T-cell (primary cell): ENCODE measurements around the gene IL1R2. TPM values are rescaled to one million over a fixed set of nuclear protein-coding genes. Genes with fewer than 3 reads are reported as not detected.

Experiments
- ATAC-seq, 4 experiments: fragments of 200-7000 bp in 3 of 4; fragments of 150-1000 bp in 1 of 4; cut with Tn5 transposase; replicated peaks in 1 of 4; 1 replicate in 3 of 4; 2 replicates in 1 of 4; pipeline ENCODE4 v1.10.0; 2021; ENCODE audit warnings: moderate library complexity in 3 of 4, mild to moderate bottlenecking in 2 of 4, moderate number of reproducible peaks in 1 of 4
- CTCF ChIA-PET, 2 donors: fragments of 300-600 bp; sonication (Branson Sonifier 250); formaldehyde crosslinking; loops; one replicate each; lab custom pipeline; 2022; ENCODE audit warnings: antibody characterized with exemption in 2 of 2; lab: Charles Lee
- POLR2A ChIA-PET, 2 donors: fragments of 300-600 bp; sonication (Branson Sonifier 250); formaldehyde crosslinking; loops; one replicate each; lab custom pipeline; 2022; ENCODE audit warnings: antibody characterized with exemption in 2 of 2; lab: Charles Lee
- DNase-seq, 35 experiments: peaks; one replicate each; pipeline versions ENCODE4 v3.0.0 to v3.0.0-alpha.2; 2013 to 2023
- H3K27ac ChIP-seq: one replicate; pipeline ENCODE4 v1.5.1; 2013; ENCODE audit warnings: low read length
- H3K27me3 ChIP-seq, 2 experiments: replicated peaks in 1 of 2; 1 replicate in 1 of 2; 2 replicates in 1 of 2; pipeline versions ENCODE4 v1.6.1 to v1.7.0; 2013; ENCODE audit warnings: low read length in 1 of 2, mixed read lengths in 1 of 2; ENCODE audit not compliant: control insufficient read depth in 2 of 2, insufficient read depth in 2 of 2; ENCODE audit errors: extremely low read depth in 1 of 2
- H3K36me3 ChIP-seq, 2 donors: 1 replicate in 1 of 2; 2 replicates in 1 of 2; pipeline versions ENCODE4 v1.6.1 to v1.7.0; 2013; ENCODE audit warnings: low read length in 1 of 2; ENCODE audit not compliant: control insufficient read depth in 2 of 2, insufficient read depth in 1 of 2; ENCODE audit errors: extremely low read depth in 1 of 2
- H3K4me1 ChIP-seq, 2 experiments: 1 replicate in 1 of 2; 2 replicates in 1 of 2; pipeline versions ENCODE4 v1.6.1 to v1.7.0; 2013; ENCODE audit warnings: low read length in 2 of 2, mixed read lengths in 1 of 2; ENCODE audit not compliant: insufficient read depth in 2 of 2, control insufficient read depth in 1 of 2; ENCODE audit errors: extremely low read depth in 1 of 2
- H3K4me3 ChIP-seq, 2 donors: 1 replicate in 1 of 2; 2 replicates in 1 of 2; pipeline versions ENCODE4 v1.5.1 to v1.7.0; 2013; ENCODE audit warnings: mild to moderate bottlenecking in 2 of 2, low read length in 1 of 2, moderate library complexity in 1 of 2; ENCODE audit not compliant: control insufficient read depth in 1 of 2; ENCODE audit errors: extremely low read depth in 1 of 2
- H3K9me3 ChIP-seq: 2 replicates; pipeline ENCODE4 v1.7.0; 2013
- H3K27ac Mint-ChIP-seq, 2 donors: one replicate each; pipeline ENCODE4 v1.8.0; 2020 to 2021; ENCODE audit warnings: mild to moderate bottlenecking in 2 of 2, mixed read lengths in 2 of 2
- H3K27me3 Mint-ChIP-seq, 2 donors: one replicate each; pipeline ENCODE4 v1.8.0; 2021 to 2022; ENCODE audit warnings: mixed read lengths in 2 of 2
- H3K36me3 Mint-ChIP-seq: one replicate; pipeline ENCODE4 v1.8.0; 2021; ENCODE audit warnings: mixed read lengths
- H3K4me1 Mint-ChIP-seq, 3 donors: one replicate each; pipeline ENCODE4 v1.8.0; 2020 to 2022; ENCODE audit warnings: mixed read lengths in 3 of 3, mild to moderate bottlenecking in 1 of 3
- H3K4me3 Mint-ChIP-seq, 3 donors: one replicate each; pipeline ENCODE4 v1.8.0; 2020 to 2022; ENCODE audit warnings: mild to moderate bottlenecking in 3 of 3, mixed read lengths in 3 of 3, moderate library complexity in 3 of 3
- H3K9me3 Mint-ChIP-seq, 3 donors: one replicate each; pipeline ENCODE4 v1.8.0; 2020 to 2022; ENCODE audit warnings: mixed read lengths in 3 of 3
- WGBS: methylation state at CpG from one replicate; pipeline ENCODE4 v1.1.5; 2013; ENCODE audit warnings: missing lambda C conversion rate; ENCODE audit not compliant: insufficient coverage; 5-methylcytosine and 5-hydroxymethylcytosine counted together
- total RNA-seq, 35 experiments: library from RNA in 6 of 35; stranded (reverse) in 6 of 35; fragments of 120-200 nt in 1 of 35; gene quantifications; one replicate each; pipeline versions ENCODE4 v1.2.1 to v1.2.4 and lab custom pipeline; 2013 to 2026

The IL1R2 gene
- total RNA-seq, 5 donors from 2014 or later (not counting 1 experiment from before 2014, with no cell fraction given) = 0.25 to 0.59 (median 0.44) TPM; not detected in 2

DNA sequence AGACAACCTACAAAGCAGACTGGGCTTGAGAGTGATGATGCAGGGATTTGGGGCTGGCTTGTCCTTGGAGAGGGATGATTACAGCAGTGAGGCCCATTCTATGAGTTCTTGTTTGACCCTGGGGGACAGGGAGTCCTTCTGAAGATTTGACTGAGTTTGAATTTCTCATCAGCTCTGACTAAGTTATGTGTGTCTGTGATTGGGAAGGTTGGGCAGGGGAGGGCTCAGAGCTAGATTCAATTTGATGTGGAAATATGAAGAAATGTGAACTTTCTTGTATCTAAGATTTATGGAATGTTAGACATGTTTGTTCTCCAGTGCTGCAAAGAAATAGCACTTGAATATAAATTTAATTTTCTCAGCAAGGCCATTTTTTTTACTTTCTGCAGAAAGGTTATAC lies 19.9 kb upstream of the IL1R2 start:
- no peaks in the 10 kb centered on the region for H3K36me3 Mint-ChIP-seq
- Histone ChIP-seq H3K27ac (no peak overlapping the region), H3K4me3 (no peak overlapping the region), H3K4me1 (no peaks in the 10 kb centered on the region), H3K9me3 (no peaks in the 10 kb centered on the region), H3K27me3 (no peaks in the 10 kb centered on the region), H3K36me3 (no peaks in the 10 kb centered on the region)
- no peaks in the 10 kb centered on the region for H3K27me3 Mint-ChIP-seq
- ChIA-PET POLR2A (no interaction called here), CTCF (no interaction called here)
- no peak overlapping the region for H3K4me3 Mint-ChIP-seq
- DNase-seq (no peak), ATAC-seq (no peak)
- no peak overlapping the region for H3K27ac Mint-ChIP-seq
- peaks cover 5 to 21% (median 7%) of the 10 kb centered on the region in 3 donors for H3K9me3 Mint-ChIP-seq
- H3K4me1 Mint-ChIP-seq = no peaks in the 10 kb centered on the region

DNA sequence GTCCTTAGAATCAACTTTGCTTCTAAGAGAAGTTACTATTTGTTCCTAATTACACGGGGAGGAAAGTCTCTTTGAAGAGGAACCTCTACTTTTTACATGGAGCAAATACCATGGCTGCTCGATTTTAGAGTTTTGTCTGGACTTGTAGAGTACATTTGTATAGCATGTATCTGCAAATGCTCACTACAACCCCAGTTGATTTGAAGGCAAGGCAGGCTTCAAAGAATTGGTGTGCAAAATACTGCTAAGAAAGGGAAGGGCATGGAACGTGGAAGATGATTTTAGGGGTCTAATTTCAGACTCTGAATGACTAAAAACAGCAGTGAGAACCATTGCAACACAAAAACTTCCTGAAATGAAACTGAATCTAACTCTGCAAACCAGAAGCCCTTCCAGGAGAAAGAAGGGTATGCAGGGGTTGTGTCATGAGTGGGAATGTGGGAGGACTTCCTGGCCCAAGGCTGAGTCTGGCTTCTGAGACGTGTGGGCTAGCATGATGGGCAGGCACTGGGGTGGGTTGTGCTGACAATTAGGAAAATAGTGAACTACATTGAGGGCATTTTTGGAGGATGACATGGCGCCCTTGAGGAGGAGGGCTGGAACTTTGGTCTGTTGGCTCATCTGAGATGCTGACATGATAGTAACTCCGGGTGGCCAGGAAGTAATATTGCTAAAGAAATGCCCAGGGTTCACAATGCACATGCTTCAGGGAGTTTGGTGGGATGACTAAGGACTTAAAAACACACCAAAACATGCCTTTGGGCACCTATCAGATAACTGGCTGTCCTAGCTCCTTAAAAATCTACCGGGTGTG lies 18.9 kb upstream of the IL1R2 start:
- Mint-ChIP-seq H3K36me3 (no peaks in the 10 kb centered on the region), H3K4me3 (no peak overlapping the region), H3K4me1 (no peaks in the 10 kb centered on the region), H3K27ac (no peak overlapping the region), H3K9me3 (peaks cover 5 to 21% (median 7%) of the 10 kb centered on the region in 3 donors), H3K27me3 (no peaks in the 10 kb centered on the region)
- no peaks in the 10 kb centered on the region for H3K36me3 ChIP-seq
- ChIA-PET POLR2A (no interaction called here), CTCF (no interaction called here)
- no peak for DNase-seq
- H3K4me3 ChIP-seq = no peak overlapping the region
- H3K27ac ChIP-seq = no peak overlapping the region
- H3K27me3 ChIP-seq = no peaks in the 10 kb centered on the region
- ATAC-seq = no peak
- H3K9me3 ChIP-seq = no peaks in the 10 kb centered on the region
- no peaks in the 10 kb centered on the region for H3K4me1 ChIP-seq
- 66% methylated on average over 3 of the region's 7 CpGs for WGBS

DNA sequence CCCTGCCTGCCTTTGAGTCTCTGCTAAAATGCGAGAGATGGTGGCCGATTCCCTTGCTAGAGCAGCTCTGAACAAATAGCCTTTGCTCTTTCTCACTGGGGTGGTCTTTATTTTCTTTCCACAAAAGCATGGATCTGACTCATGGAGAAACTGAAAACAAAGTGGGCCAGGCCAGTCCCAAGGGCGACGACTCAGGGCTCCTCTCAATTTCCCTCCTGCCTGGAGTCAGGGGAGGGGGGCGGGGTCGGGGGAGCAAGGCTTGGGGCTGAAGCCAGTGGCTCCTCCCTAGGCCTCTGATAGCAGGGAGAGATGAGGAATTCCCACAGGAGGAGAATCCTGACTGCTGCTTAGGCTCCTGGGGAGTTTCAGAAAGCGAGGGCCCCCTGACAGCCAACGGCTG lies 17.1 kb upstream of the IL1R2 start:
- Histone ChIP-seq H3K36me3 (no peaks in the 10 kb centered on the region), H3K4me1 (no peaks in the 10 kb centered on the region), H3K27ac (no peak overlapping the region), H3K9me3 (no peaks in the 10 kb centered on the region), H3K4me3 (no peak overlapping the region), H3K27me3 (no peaks in the 10 kb centered on the region)
- peaks cover 5 to 20% (median 7%) of the 10 kb centered on the region in 3 donors for H3K9me3 Mint-ChIP-seq
- no peaks in the 10 kb centered on the region for H3K36me3 Mint-ChIP-seq
- no peak overlapping the region for H3K4me3 Mint-ChIP-seq
- CTCF ChIA-PET = no interaction called here
- no peaks in the 10 kb centered on the region for H3K27me3 Mint-ChIP-seq
- no peaks in the 10 kb centered on the region for H3K4me1 Mint-ChIP-seq
- no peak for ATAC-seq
- POLR2A ChIA-PET = no interaction called here
- no peak overlapping the region for H3K27ac Mint-ChIP-seq
- DNase-seq = no peak
- WGBS = 88% methylated on average over 8 of the region's 8 CpGs

DNA sequence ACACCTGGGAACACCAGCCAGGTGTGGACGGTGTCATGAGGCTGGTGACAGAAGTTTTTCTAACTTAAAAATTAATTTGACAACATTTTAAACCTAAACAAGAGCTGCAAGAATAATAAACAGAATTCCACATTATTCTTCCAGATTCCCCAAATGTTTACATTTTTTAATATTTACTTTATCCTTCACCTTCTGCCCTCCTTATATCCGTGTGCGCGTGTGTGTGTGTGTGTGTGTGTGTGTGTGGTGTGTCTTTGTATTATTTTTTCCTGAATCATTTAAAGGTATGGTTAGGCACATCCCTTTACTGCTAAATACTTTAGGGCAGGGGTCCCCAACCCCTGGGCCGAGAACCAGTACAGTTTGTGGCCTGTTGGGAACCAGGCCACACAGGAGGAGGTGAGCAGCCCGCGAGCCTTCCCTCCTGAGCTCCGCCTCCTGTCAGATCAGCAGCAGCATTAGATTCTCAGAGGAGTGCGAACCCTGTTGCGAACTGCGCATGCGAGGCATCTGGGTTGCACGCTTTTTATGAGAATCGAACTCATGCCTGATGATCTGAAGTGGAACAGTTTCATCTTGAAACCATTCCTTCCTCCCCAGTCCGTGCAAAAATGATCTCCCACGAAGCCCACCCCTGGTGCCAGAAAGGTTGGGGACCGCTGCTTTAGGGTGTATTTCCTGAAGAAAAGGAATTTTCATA lies 16.4 kb upstream of the IL1R2 start:
- DNase-seq (no peak), ATAC-seq (no peak)
- H3K27ac Mint-ChIP-seq = no peak overlapping the region
- H3K9me3 Mint-ChIP-seq = peaks cover 2 to 13% (median 6%) of the 10 kb centered on the region in 3 donors
- Histone ChIP-seq H3K9me3 (no peaks in the 10 kb centered on the region), H3K36me3 (no peaks in the 10 kb centered on the region), H3K4me1 (no peaks in the 10 kb centered on the region), H3K27me3 (peaks cover 0 to 1% of the 10 kb centered on the region in 2 experiments), H3K27ac (no peak overlapping the region), H3K4me3 (no peak overlapping the region)
- no peaks in the 10 kb centered on the region for H3K36me3 Mint-ChIP-seq
- H3K27me3 Mint-ChIP-seq = no peaks in the 10 kb centered on the region
- WGBS = 98% methylated on average over 8 of the region's 17 CpGs
- ChIA-PET CTCF (no interaction called here), POLR2A (no interaction called here)
- no peaks in the 10 kb centered on the region for H3K4me1 Mint-ChIP-seq
- no peak overlapping the region for H3K4me3 Mint-ChIP-seq

DNA sequence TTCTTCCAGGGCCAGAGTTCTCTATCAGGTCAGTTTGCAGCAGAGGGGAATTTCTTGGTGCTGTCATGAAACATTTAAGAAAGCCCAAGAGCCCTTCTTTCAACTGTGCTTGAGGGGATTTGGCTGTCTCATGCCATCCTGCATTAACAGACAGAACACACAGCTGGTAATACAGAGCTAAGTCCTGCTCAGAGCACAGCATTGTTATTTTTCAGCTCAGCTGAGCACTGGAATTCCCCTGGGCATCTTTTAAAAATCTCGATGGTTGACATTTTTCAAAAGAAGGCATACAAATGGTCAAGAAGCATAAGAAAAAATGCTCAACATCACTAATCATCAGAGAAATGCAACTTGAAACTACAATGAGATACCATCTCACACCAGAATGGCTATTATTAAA lies 14.9 kb upstream of the IL1R2 start:
- Histone ChIP-seq H3K27ac (no peak overlapping the region), H3K27me3 (peaks cover 0 to 3% of the 10 kb centered on the region in 2 experiments), H3K36me3 (no peaks in the 10 kb centered on the region), H3K9me3 (no peaks in the 10 kb centered on the region), H3K4me3 (no peak overlapping the region), H3K4me1 (peaks cover 0 to 8% of the 10 kb centered on the region in 2 experiments)
- H3K27ac Mint-ChIP-seq = no peak overlapping the region
- WGBS = no CpG with 5 or more reads among the region's 1 CpG
- H3K9me3 Mint-ChIP-seq = peaks cover 0 to 5% (median 2%) of the 10 kb centered on the region in 3 donors
- no peaks in the 10 kb centered on the region for H3K27me3 Mint-ChIP-seq
- no peak overlapping the region for H3K4me3 Mint-ChIP-seq
- ChIA-PET POLR2A (no interaction called here), CTCF (no interaction called here)
- peaks cover 0 to 6% (median 4%) of the 10 kb centered on the region in 3 donors for H3K4me1 Mint-ChIP-seq
- no peak for DNase-seq
- no peak for ATAC-seq
- H3K36me3 Mint-ChIP-seq = no peaks in the 10 kb centered on the region

DNA sequence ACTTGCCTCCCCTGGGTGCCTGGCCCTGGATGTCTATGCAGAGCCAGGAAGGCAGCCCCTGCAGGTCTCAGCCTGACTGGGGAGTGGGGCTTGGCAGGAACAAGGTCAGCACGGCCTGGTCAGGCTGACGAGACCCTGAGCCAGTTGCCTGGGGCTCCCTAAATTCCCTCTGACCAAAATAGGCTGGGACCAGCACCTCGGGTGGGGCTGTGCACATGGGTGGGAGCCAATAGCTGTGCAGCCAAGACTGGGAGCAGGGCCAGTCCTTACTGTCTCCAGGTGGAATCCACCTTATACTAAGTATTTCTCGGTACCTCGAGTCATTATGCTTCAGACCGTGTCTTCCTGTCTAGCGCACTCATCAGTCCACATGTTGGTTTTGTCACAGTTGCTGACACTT lies 11.4 kb upstream of the IL1R2 start:
- POLR2A ChIA-PET = no interaction called here
- 93% methylated on average over 3 of the region's 7 CpGs for WGBS

More for the DNA sequence above, 11.4 kb upstream of the IL1R2 start:
- Histone ChIP-seq H3K9me3 (no peaks in the 10 kb centered on the region), H3K4me1 (peaks cover 0 to 19% of the 10 kb centered on the region in 2 experiments), H3K27ac (no peak overlapping the region), H3K4me3 (no peak overlapping the region), H3K36me3 (no peaks in the 10 kb centered on the region), H3K27me3 (peaks cover 0 to 14% of the 10 kb centered on the region in 2 experiments)
- H3K27me3 Mint-ChIP-seq = peaks cover 0 to 2% of the 10 kb centered on the region in 2 donors
- no peak for DNase-seq
- CTCF ChIA-PET = no interaction called here
- H3K4me3 Mint-ChIP-seq = no peak overlapping the region
- no peaks in the 10 kb centered on the region for H3K9me3 Mint-ChIP-seq
- H3K4me1 Mint-ChIP-seq = peaks cover 0 to 9% (median 9%) of the 10 kb centered on the region in 3 donors
- no peak for ATAC-seq
- no peaks in the 10 kb centered on the region for H3K36me3 Mint-ChIP-seq
- H3K27ac Mint-ChIP-seq = no peak overlapping the region
